SK-N-SH (cell line): Measurements from ENCODE around the gene PLEKHA8.

ENCODE experiments used
- CTCF ChIP-seq: fragments of 200-600 bp; sonication (generic); IDR thresholded peaks from 2 replicates; pipeline ENCODE4 v1.6.1; 2017; ENCODE audit warnings: antibody characterized with exemption, mild to moderate bottlenecking, moderate library complexity
- NFIC ChIP-seq: IDR thresholded peaks from 2 replicates; pipeline ENCODE4 v1.4.0; 2012; ENCODE audit warnings: borderline replicate concordance
- PBX3 ChIP-seq: IDR thresholded peaks from 2 replicates; pipeline ENCODE4; 2012

GRCh38 chr7:30066687-30067086 lies 38.5 kb downstream of the PLEKHA8 start:
- peak; percentile 74; the same call in 1 of the 2 replicates for TF ChIP-seq PBX3
- TF ChIP-seq CTCF: no peak
- TF ChIP-seq NFIC: no peak
